Measurements from ENCODE around the gene IGFBP2.

- TF ChIP-seq EZH2phosphoT487 (IDR thresholded peaks at IDR 0.05; ENCODE audit: insufficient read depth, low read depth) (no peak), EZH2 (IDR thresholded peaks at IDR 0.05; ENCODE audit: insufficient read depth, poor library complexity, severe bottlenecking) (no peak)
Measured at GRCh38 chr2:216661051-216661450, 27.8 kb downstream of the IGFBP2 start.
